Caco-2 (cell line): ENCODE measurements around the gene XRCC2. TPM values are rescaled to one million over a fixed set of nuclear protein-coding genes. Genes with fewer than 3 reads are reported as not detected.

Experiments used
- BruUV-seq: library from RNA; stranded (reverse); fragments of 400-500 nt; replicated peaks from 2 replicates; lab custom pipeline; 2021; lab: Mats Ljungman, UMichigan
- CTCF ChIA-PET: fragments of 300-600 bp; sonication (Branson Sonifier 250); formaldehyde crosslinking; loops from one replicate; lab custom pipeline; 2022; ENCODE audit warnings: antibody characterized with exemption; lab: Charles Lee
- POLR2A ChIA-PET: fragments of 300-600 bp; sonication (Branson Sonifier 250); formaldehyde crosslinking; loops from one replicate; lab custom pipeline; 2022; ENCODE audit warnings: antibody characterized with exemption; lab: Charles Lee
- DNase-seq, 2 experiments: peaks; one replicate each; pipeline versions ENCODE4 v3.0.0 to v3.0.0-alpha.2; 2020 to 2022
- H3K27me3 ChIP-seq: replicated peaks from 2 replicates; pipeline ENCODE4 v1.6.0; 2011; ENCODE audit warnings: low read length; ENCODE audit not compliant: control insufficient read depth, insufficient read depth
- H3K36me3 ChIP-seq: 2 replicates; pipeline ENCODE4 v1.5.1; 2011; ENCODE audit warnings: low read length; ENCODE audit not compliant: control insufficient read depth, insufficient read depth
- H3K4me1 ChIP-seq: fragments of 250-450 bp; sonication (Bioruptor Pico); 2 replicates; pipeline ENCODE4 v1.5.1; 2020; ENCODE audit warnings: mild to moderate bottlenecking
- H3K4me3 ChIP-seq: 2 replicates; pipeline ENCODE4 v1.5.1; 2011; ENCODE audit warnings: low read depth, mild to moderate bottlenecking, control low read depth, low read length
- H3K9me3 ChIP-seq: fragments of 250-450 bp; sonication (Bioruptor Pico); 2 replicates; pipeline ENCODE4 v1.5.1; 2020; ENCODE audit warnings: mild to moderate bottlenecking, moderate library complexity
- H3K27ac Mint-ChIP-seq: one replicate; pipeline ENCODE4 v1.8.0; 2022; ENCODE audit warnings: mixed read lengths; ENCODE audit not compliant: unreplicated experiment
- H3K27me3 Mint-ChIP-seq: one replicate; pipeline ENCODE4 v1.8.0; 2022; ENCODE audit warnings: mixed read lengths; ENCODE audit not compliant: insufficient read depth, unreplicated experiment
- H3K36me3 Mint-ChIP-seq: one replicate; pipeline ENCODE4 v1.8.0; 2022; ENCODE audit warnings: mild to moderate bottlenecking, mixed read lengths; ENCODE audit not compliant: insufficient read depth, unreplicated experiment
- H3K4me1 Mint-ChIP-seq: one replicate; pipeline ENCODE4 v1.8.0; 2022; ENCODE audit warnings: low read depth, mixed read lengths; ENCODE audit not compliant: unreplicated experiment
- H3K4me3 Mint-ChIP-seq: one replicate; pipeline ENCODE4 v1.8.0; 2022; ENCODE audit warnings: mild to moderate bottlenecking, moderate library complexity, mixed read lengths; ENCODE audit not compliant: unreplicated experiment
- H3K9me3 Mint-ChIP-seq: one replicate; pipeline ENCODE4 v1.8.0; 2022; ENCODE audit warnings: mixed read lengths; ENCODE audit not compliant: unreplicated experiment
- CTCF ChIP-seq, 2 experiments: fragments of 200-600 bp in 1 of 2; IDR thresholded peaks; 1 replicate in 1 of 2; 2 replicates in 1 of 2; pipeline versions ENCODE4 v1.5.1 to v1.8.0; 2011 to 2022; ENCODE audit warnings: antibody characterized with exemption in 1 of 2, control low read depth in 1 of 2, inconsistent platforms in 1 of 2, low read depth in 1 of 2, low read length in 1 of 2, mild to moderate bottlenecking in 1 of 2, moderate library complexity in 1 of 2; ENCODE audit not compliant: insufficient read depth in 1 of 2, severe bottlenecking in 1 of 2, unreplicated experiment in 1 of 2
- intact Hi-C: fragments of 100-400 bp; cut with micrococcal nuclease; formaldehyde crosslinking; loops from one replicate; pipeline ENCODE4 v1.10.0; 2022; ENCODE audit not compliant: unreplicated experiment
- total RNA-seq: library from RNA; stranded (reverse); gene quantifications from 2 replicates; pipeline ENCODE4 v1.2.3, GENCODE V29; 2022

Gene XRCC2
- total RNA-seq, 1 experiment from 2014 or later = 18.5 TPM

- Mint-ChIP-seq H3K4me3 (no peak overlapping the region), H3K9me3 (no peaks in the 10 kb centered on the region), H3K4me1 (peaks cover 7% of the 10 kb centered on the region), H3K27me3 (no peaks in the 10 kb centered on the region), H3K36me3 (peaks cover 32% of the 10 kb centered on the region), H3K27ac (no peak overlapping the region)
- POLR2A ChIA-PET = no interaction called here
- Histone ChIP-seq H3K4me1 (peaks cover 19% of the 10 kb centered on the region), H3K27me3 (no peaks in the 10 kb centered on the region), H3K4me3 (no peak overlapping the region), H3K9me3 (no peaks in the 10 kb centered on the region), H3K36me3 (no peaks in the 10 kb centered on the region)
- no peak for DNase-seq
- no TSS peak for BruUV-seq
- CTCF ChIA-PET = no interaction called here
- intact Hi-C loops = no loop called here
- TF ChIP-seq CTCF (IDR thresholded peaks at IDR 0.05; ENCODE audit: insufficient read depth in 1 of 2, low read depth in 1 of 2, low read length in 1 of 2, severe bottlenecking in 1 of 2, unreplicated experiment in 1 of 2) = no peak
These were observed 7.0 kb downstream of the XRCC2 start for GRCh38 chr7:152668975-152669374.

- H3K9me3 ChIP-seq = no peaks in the 10 kb centered on the region
- H3K36me3 Mint-ChIP-seq = peaks cover 32% of the 10 kb centered on the region
- H3K36me3 ChIP-seq = no peaks in the 10 kb centered on the region
- CTCF ChIA-PET = interaction anchor here (0.7 kb wide), 1 partner anchor 518 kb away, joined by 4 read pairs; no protein-coding TSS in a partner anchor
- H3K4me1 Mint-ChIP-seq = peaks cover 7% of the 10 kb centered on the region
- no peak overlapping the region for H3K4me3 Mint-ChIP-seq
- H3K9me3 Mint-ChIP-seq = no peaks in the 10 kb centered on the region
- TF ChIP-seq CTCF (IDR thresholded peaks at IDR 0.05; ENCODE audit: insufficient read depth in 1 of 2, low read depth in 1 of 2, low read length in 1 of 2, severe bottlenecking in 1 of 2, unreplicated experiment in 1 of 2) = no peak
- no peak overlapping the region for H3K27ac Mint-ChIP-seq
- intact Hi-C loops = no loop called here
- no TSS peak for BruUV-seq
- H3K27me3 Mint-ChIP-seq = no peaks in the 10 kb centered on the region
- H3K4me3 ChIP-seq = no peak overlapping the region
- H3K27me3 ChIP-seq = no peaks in the 10 kb centered on the region
- H3K4me1 ChIP-seq = peaks cover 26% of the 10 kb centered on the region
- no peak for DNase-seq
- POLR2A ChIA-PET = no interaction called here
These were observed 8.0 kb downstream of the XRCC2 start for GRCh38 chr7:152667958-152668357.

GRCh38 chr7:152666078-152666477 is 9.9 kb downstream of the XRCC2 start:
- Mint-ChIP-seq H3K4me3 (no peak overlapping the region), H3K36me3 (peaks cover 44% of the 10 kb centered on the region), H3K4me1 (peaks cover 12% of the 10 kb centered on the region), H3K27me3 (no peaks in the 10 kb centered on the region), H3K27ac (no peak overlapping the region), H3K9me3 (no peaks in the 10 kb centered on the region)
- BruUV-seq = no TSS peak
- no peak overlapping the region for H3K4me3 ChIP-seq
- no peak for TF ChIP-seq CTCF (IDR thresholded peaks at IDR 0.05; ENCODE audit: insufficient read depth in 1 of 2, low read depth in 1 of 2, low read length in 1 of 2, severe bottlenecking in 1 of 2, unreplicated experiment in 1 of 2)
- CTCF ChIA-PET = no interaction called here
- H3K36me3 ChIP-seq = 0 out of 2 replicates have a peak, but pooled peaks cover 1% of the 10 kb centered on the region
- no peak for DNase-seq
- H3K9me3 ChIP-seq = no peaks in the 10 kb centered on the region
- peaks cover 20% of the 10 kb centered on the region for H3K4me1 ChIP-seq
- intact Hi-C loops = no loop called here
- H3K27me3 ChIP-seq = no peaks in the 10 kb centered on the region
- POLR2A ChIA-PET = no interaction called here
